Measurements from ENCODE around the gene TBC1D5.
"Not testable (repeated sequence)": the region's sequence is repeated elsewhere in the genome, so short reads cannot be mapped to it uniquely, and the experiment has no call there.

The TBC1D5 gene

GRCh38 chr3:17355591-17355990 is 386.8 kb downstream of the TBC1D5 start:
- no peak for DNase-seq (ENCODE audit: low spot score)

- no peak for DNase-seq (ENCODE audit: low spot score)
Observed at GRCh38 chr3:17354341-17354740, 388.1 kb downstream of the TBC1D5 start.

GRCh38 chr3:17352620-17353019 is 389.8 kb downstream of the TBC1D5 start:
- no peak for DNase-seq (ENCODE audit: low spot score)

- not testable (repeated sequence) for DNase-seq (ENCODE audit: low spot score)
Observed at GRCh38 chr3:17351193-17351592, 391.2 kb downstream of the TBC1D5 start.

GRCh38 chr3:17349093-17349492 is 393.3 kb downstream of the TBC1D5 start:
- DNase-seq (ENCODE audit: low spot score) = no peak

- no peak for DNase-seq (ENCODE audit: low spot score)
Observed at GRCh38 chr3:17342119-17342518, 400.3 kb downstream of the TBC1D5 start.

GRCh38 chr3:17340693-17341092 is 401.7 kb downstream of the TBC1D5 start:
- DNase-seq (ENCODE audit: low spot score) = no peak

GRCh38 chr3:17340261-17340660 is 402.2 kb downstream of the TBC1D5 start:
- DNase-seq (ENCODE audit: low spot score) = no peak

- DNase-seq (ENCODE audit: low spot score) = no peak
Observed at GRCh38 chr3:17339132-17339575, 403.3 kb downstream of the TBC1D5 start.

GRCh38 chr3:17336291-17336690 is 406.1 kb downstream of the TBC1D5 start:
- no peak for DNase-seq (ENCODE audit: low spot score)

GRCh38 chr3:17333893-17334292 is 408.5 kb downstream of the TBC1D5 start:
- no peak for DNase-seq (ENCODE audit: low spot score)

- no peak for DNase-seq (ENCODE audit: low spot score)
Observed at GRCh38 chr3:17333446-17333845, 409.0 kb downstream of the TBC1D5 start.

GRCh38 chr3:17330660-17331059 is 411.8 kb downstream of the TBC1D5 start:
- DNase-seq (ENCODE audit: low spot score) = no peak

- no peak for DNase-seq (ENCODE audit: low spot score)
Observed at GRCh38 chr3:17329927-17330326, 412.5 kb downstream of the TBC1D5 start.

- no peak for DNase-seq (ENCODE audit: low spot score)
Observed at GRCh38 chr3:17322106-17322793, 420.2 kb downstream of the TBC1D5 start.

- DNase-seq (ENCODE audit: low spot score) = no peak
Observed at GRCh38 chr3:17320266-17320665, 422.2 kb downstream of the TBC1D5 start.

GRCh38 chr3:17315897-17316296 is 426.5 kb downstream of the TBC1D5 start:
- DNase-seq (ENCODE audit: low spot score) = no peak

GRCh38 chr3:17314171-17314570 is 428.3 kb downstream of the TBC1D5 start:
- DNase-seq (ENCODE audit: low spot score) = no peak

GRCh38 chr3:17313746-17314145 is 428.7 kb downstream of the TBC1D5 start:
- DNase-seq (ENCODE audit: low spot score) = no peak

GRCh38 chr3:17310983-17311382 is 431.4 kb downstream of the TBC1D5 start:
- DNase-seq (ENCODE audit: low spot score) = no peak

- no peak for DNase-seq (ENCODE audit: low spot score)
Observed at GRCh38 chr3:17307887-17308286, 434.5 kb downstream of the TBC1D5 start.

GRCh38 chr3:17307482-17307881 is 434.9 kb downstream of the TBC1D5 start:
- peak; percentile 11 for DNase-seq (ENCODE audit: low spot score)

- DNase-seq (ENCODE audit: low spot score) = no peak
Observed at GRCh38 chr3:17304969-17305368, 437.5 kb downstream of the TBC1D5 start.

GRCh38 chr3:17302774-17303173 is 439.7 kb downstream of the TBC1D5 start:
- no peak for DNase-seq (ENCODE audit: low spot score)

Measured in SW480 (cell line).